M059J (cell line): ENCODE data around the gene SLC25A51. TPM values are rescaled to one million over a fixed set of nuclear protein-coding genes. Genes with fewer than 3 reads are reported as not detected.

ENCODE experiments used
- DNase-seq: peaks from one replicate; pipeline ENCODE4 v3.0.0-alpha.2; 2012; ENCODE audit warnings: low read depth
- total RNA-seq: library from RNA; depleted of rRNA; stranded (reverse); fragments of >200 nt; shearing (Covaris generic); gene quantifications from 2 replicates; pipeline ENCODE4 v1.2.3, GENCODE V29; 2014; rRNA removed

The SLC25A51 gene
- 40.4 and 44.2 TPM in 2 replicates for total RNA-seq

- peak; percentile 88 for DNase-seq
Measured at GRCh38 chr9:37903647-37904444, at the start of gene SLC25A51. TSS of gene SLC25A51 (minus strand) at chr9:37904127. CDS start at chr9:37888550, 15,577 bp downstream.

- peak; percentile 52 for DNase-seq
Measured at GRCh38 chr9:37953206-37953774, 49.4 kb upstream of the SLC25A51 start.

- DNase-seq: peak; percentile 96
Measured at GRCh38 chr9:37952731-37953130, 48.8 kb upstream of the SLC25A51 start.

- DNase-seq: no peak
Measured at GRCh38 chr9:37951671-37952449, 47.9 kb upstream of the SLC25A51 start.

GRCh38 chr9:37950561-37950960 is 46.6 kb upstream of the SLC25A51 start:
- no peak for DNase-seq

- peak; percentile 65 for DNase-seq
Measured at GRCh38 chr9:37949576-37949975, 45.6 kb upstream of the SLC25A51 start.

- DNase-seq: no peak
Measured at GRCh38 chr9:37948417-37948980, 44.6 kb upstream of the SLC25A51 start.

GRCh38 chr9:37947977-37948376 is 44.0 kb upstream of the SLC25A51 start:
- no peak for DNase-seq

GRCh38 chr9:37947471-37947870 is 43.5 kb upstream of the SLC25A51 start:
- DNase-seq: no peak

- no peak for DNase-seq
Measured at GRCh38 chr9:37946971-37947370, 43.0 kb upstream of the SLC25A51 start.

- no peak for DNase-seq
Measured at GRCh38 chr9:37946041-37946440, 42.1 kb upstream of the SLC25A51 start.

- DNase-seq: peak; percentile 97
Measured at GRCh38 chr9:37944671-37945481, 40.9 kb upstream of the SLC25A51 start.

GRCh38 chr9:37944266-37944650 is 40.3 kb upstream of the SLC25A51 start:
- DNase-seq: peak; percentile 91

- peak; percentile 99 for DNase-seq
Measured at GRCh38 chr9:37943345-37944265, 39.7 kb upstream of the SLC25A51 start.

GRCh38 chr9:37942621-37943344 is 38.9 kb upstream of the SLC25A51 start:
- DNase-seq: no peak

GRCh38 chr9:37941253-37941652 is 37.3 kb upstream of the SLC25A51 start:
- no peak for DNase-seq

GRCh38 chr9:37939575-37940095 is 35.7 kb upstream of the SLC25A51 start:
- DNase-seq: no peak

- DNase-seq: peak; percentile 97
Measured at GRCh38 chr9:37938121-37938891, 34.4 kb upstream of the SLC25A51 start.
